SHP77 treated with DMSO at 0.1 percent for 48 hours (cell line): ENCODE data around the gene DNASE1L1.
"Not testable (repeated sequence)": the region's sequence is repeated elsewhere in the genome, so short reads cannot be mapped to it uniquely, and the experiment has no call there.

Experiments
- DNase-seq: peaks from one replicate; lab custom pipeline; 2025; lab: John Stamatoyannopoulos, UW

The DNASE1L1 gene

GRCh38 chrX:154403858-154404257, 5.2 kb downstream of the DNASE1L1 start:
- DNase-seq: no peak

GRCh38 chrX:154403192-154403591, 5.9 kb downstream of the DNASE1L1 start:
- DNase-seq: no peak

GRCh38 chrX:154402622-154403127, 6.4 kb downstream of the DNASE1L1 start:
- DNase-seq: no peak

- DNase-seq: no peak
Measured at GRCh38 chrX:154401918-154402621, 7.0 kb downstream of the DNASE1L1 start.

GRCh38 chrX:154401045-154401799, 7.8 kb downstream of the DNASE1L1 start:
- no peak for DNase-seq

- not testable (repeated sequence) for DNase-seq
Measured at GRCh38 chrX:154400369-154400817, 8.7 kb downstream of the DNASE1L1 start.

- no peak for DNase-seq
Measured at GRCh38 chrX:154399527-154400368, 9.3 kb downstream of the DNASE1L1 start.

- no peak for DNase-seq
Measured at GRCh38 chrX:154398668-154399526, 10.2 kb downstream of the DNASE1L1 start.

- peak; percentile 75 for DNase-seq
Measured at GRCh38 chrX:154397888-154398667, 11.0 kb downstream of the DNASE1L1 start, which contains the start of gene RPL10. Gene RPL10, plus strand, starts transcription at chrX:154398377. Its CDS starts 143 bp downstream, at chrX:154398520.

- peak; percentile 40 for DNase-seq
Measured at GRCh38 chrX:154396973-154397887, 11.8 kb downstream of the DNASE1L1 start.

GRCh38 chrX:154396363-154396762, 12.7 kb downstream of the DNASE1L1 start:
- not testable (repeated sequence) for DNase-seq

- not testable (repeated sequence) for DNase-seq
Measured at GRCh38 chrX:154389812-154390747, 19.0 kb downstream of the DNASE1L1 start.

- DNase-seq: not testable (repeated sequence)
Measured at GRCh38 chrX:154388649-154389048, 20.4 kb downstream of the DNASE1L1 start.

- not testable (repeated sequence) for DNase-seq
Measured at GRCh38 chrX:154388094-154388493, 21.0 kb downstream of the DNASE1L1 start.

GRCh38 chrX:154384284-154384892, 24.7 kb downstream of the DNASE1L1 start:
- DNase-seq: no peak

- no peak for DNase-seq
Measured at GRCh38 chrX:154383359-154384283, 25.4 kb downstream of the DNASE1L1 start.
